ENCODE results near the gene GAPT.

The GAPT gene

GRCh38 chr5:58460732-58461286 lies 30.4 kb upstream of the GAPT start:
- peak; percentile 86 for DNase-seq (ENCODE audit: low read depth)

DNA sequence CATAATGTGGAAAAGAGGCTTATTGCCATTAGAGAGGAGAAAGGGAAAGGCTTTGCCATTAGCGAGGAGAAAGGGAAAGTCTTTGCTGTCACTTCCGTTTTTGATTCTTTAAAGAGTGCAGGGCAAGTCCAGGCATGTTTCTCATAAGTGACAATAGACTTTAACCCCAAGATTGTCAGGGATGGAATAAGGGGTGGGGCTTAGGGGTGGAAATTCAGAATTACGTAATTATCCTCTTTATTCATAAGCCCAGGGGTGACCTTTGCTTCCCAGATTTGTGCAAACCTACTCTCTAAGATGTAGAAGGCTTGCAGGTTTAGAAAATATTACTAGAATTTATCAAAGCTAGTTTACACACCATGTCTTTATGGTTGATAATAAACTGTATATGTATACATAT lies 29.1 kb upstream of the GAPT start:
- no peak for DNase-seq (ENCODE audit: low read depth)

DNA sequence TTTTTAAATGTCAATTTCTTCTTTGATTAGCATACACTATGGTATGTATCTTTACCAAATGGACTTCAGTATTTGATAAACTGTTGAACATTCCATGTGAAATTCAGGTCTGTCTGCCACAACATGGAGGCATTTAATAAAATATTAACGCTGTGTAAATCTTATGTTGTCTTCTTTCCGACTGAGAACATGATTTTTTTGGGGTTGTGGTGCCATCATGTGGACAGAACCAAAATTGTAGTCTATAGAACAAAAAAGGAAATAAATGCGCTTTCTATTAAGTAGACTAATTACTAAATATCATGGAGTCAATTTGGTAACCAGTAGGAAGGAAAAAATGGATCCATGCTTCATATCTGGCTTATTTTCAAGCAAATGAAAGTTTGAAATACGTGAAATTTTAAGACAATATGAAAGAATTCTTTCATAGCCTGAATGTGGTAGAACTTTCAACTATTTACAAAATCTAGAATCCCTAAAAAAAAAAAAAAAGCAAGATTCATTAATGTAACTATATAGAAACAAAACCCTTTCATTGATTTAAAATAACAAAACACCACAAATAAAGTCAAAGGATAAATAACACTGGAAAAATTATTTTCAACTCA lies 28.5 kb upstream of the GAPT start:
- DNase-seq (ENCODE audit: low read depth), result peak; percentile 6

DNA sequence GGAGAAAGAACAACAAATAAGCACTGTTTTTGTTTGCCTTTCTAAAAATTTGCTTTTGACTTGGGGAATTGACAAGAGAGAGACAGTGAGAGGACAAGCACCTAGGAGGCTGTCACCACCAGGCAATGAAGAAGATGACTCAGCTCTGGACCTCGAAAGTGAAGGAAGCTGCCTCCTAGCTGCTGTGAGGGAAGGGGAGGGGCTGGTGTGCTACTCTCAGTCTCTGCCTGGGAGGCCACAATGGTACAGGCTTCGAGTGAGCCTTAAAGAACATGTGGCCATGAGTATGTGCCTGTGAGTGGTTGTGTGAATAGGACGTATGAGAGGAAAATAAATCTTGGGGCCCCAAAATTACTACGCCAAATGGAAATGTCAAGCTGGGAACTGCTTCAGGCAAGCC lies 24.3 kb upstream of the GAPT start:
- no peak for DNase-seq (ENCODE audit: low read depth)

DNA sequence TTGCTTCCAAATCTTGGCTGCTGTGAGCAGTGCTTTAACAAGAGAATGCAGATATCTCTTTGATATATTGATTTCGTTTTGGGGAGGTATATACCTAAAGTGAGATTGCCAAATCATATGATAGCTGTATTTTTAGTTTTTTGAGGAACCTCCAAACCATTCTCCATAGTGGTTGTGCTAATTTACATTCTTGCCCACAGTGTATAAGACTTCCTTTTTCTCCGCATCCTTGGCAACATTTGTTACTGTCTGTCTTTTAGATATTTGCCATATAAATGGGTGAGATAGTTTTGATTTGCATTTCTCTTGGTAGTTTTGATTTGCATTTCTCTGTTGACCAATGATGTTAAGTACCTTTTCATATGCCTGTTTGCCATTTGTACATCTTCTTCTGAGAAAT lies 21.3 kb upstream of the GAPT start:
- no peak for DNase-seq (ENCODE audit: low read depth)

DNA sequence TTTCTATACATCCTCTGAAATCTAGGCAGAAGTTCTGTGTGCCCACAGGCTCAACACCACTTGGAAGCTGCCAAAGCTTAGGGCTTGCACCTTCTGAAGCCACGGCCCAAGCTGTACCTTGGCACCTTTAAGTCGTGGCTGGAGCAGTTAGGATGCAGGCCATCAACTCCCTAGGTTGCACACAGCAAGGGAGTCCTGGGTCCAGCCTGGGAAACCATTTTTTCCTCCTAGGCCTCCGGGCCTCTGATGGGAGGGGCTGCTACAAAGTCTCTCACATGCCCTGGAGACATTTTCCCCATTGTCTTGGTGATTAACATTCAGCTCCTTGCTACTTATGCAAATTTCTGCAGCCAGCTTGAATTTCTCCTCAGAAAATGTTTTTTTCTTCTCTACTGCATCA lies 15.8 kb upstream of the GAPT start:
- DNase-seq (ENCODE audit: low read depth), result no peak

DNA sequence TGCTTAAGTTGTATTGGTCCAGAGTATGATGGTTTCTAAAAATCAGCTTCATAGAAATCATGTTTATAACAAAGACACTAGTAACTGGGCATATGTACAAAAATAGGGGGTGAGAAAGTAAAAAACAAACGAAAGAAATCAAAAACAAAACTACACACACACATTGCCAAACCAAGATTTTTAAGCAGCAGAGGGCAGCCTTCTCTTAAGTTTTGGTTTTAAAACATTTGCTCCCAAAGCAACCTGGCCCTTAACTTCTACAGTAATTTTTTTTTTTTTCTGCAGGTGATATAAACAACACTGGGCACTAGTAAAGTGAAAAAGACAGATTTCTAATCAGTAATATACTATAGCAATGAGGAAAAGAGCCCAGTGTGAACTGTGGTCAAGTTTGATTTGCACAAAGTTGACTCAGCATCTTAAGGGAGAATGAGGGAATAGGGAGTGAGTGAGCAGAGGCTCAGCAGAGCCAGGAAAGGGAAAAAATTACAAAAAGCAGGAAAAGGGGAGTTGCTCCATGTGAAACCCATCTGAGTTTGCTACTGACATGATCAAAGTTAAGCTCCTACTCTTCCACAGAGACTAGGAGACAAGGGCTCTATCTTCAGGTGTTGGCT lies 13.4 kb upstream of the GAPT start:
- DNase-seq (ENCODE audit: low read depth), result no peak

- DNase-seq (ENCODE audit: low read depth), result no peak
These were observed 10.1 kb upstream of the GAPT start for GRCh38 chr5:58481066-58481676.

DNA sequence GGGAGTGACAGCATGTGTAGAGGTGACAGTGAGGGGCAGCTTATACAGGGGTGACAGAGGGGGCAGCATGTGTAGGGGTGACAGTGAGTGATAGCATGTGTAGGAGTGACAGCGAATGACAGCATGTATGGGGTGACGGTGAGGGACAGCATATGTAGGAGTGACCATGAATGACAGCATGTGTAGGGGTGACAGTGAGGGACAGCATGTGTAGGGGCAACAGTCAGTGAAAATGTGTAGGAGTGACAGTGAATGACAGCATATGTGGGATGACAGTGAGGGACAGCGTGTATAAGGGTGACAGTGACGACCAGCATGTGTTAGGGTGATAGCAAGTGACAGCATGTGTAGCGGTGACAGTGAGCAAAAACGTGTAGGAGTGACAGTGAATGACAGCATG lies 9.4 kb upstream of the GAPT start:
- DNase-seq (ENCODE audit: low read depth), result no peak

DNA sequence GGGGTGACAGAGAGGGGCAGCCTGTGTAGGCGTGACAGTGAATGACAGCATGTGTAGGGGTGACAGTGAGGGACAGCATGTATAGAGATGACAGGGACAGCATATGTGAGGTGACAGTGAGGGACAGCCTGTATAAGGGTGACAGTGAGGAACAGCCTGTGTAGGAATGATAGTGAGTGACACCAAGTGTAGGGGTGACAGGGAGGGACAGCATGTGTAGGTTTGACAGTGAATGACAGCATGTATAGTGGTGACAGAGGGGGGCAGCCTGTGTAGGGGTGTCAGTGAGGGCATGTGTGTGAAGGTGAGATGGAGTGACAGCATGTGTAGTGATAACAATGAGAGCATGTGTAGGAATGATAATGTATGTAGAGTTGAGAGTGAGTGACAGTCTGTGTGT lies 8.7 kb upstream of the GAPT start:
- DNase-seq (ENCODE audit: low read depth), result no peak

DNA sequence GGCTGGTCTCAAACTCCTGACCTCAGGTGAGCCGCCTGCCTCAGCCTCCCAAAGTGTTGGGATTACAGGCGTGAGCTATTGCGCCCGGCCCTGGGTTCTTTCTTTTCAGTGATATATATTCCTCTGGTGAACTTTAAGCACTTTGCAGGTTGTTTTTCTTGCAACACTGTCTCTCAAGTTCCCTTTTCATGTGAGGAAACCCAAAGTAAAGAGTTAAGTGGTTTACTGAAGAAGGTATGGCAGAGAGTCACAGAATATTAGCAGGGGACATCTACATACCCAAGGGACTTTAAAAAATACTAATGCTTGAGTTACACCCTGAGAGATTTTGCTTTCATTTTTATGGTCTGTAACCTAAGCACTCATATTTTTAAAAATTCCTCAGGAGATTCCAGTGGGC lies 6.7 kb upstream of the GAPT start:
- no peak for DNase-seq (ENCODE audit: low read depth)

GRCh38 chr5:58486290-58486689 lies 4.9 kb upstream of the GAPT start:
- no peak for DNase-seq (ENCODE audit: low read depth)

GRCh38 chr5:58490402-58491050 lies 709 bp upstream of the GAPT start:
- DNase-seq (ENCODE audit: low read depth), result no peak

GRCh38 chr5:58493141-58493540 lies 1.9 kb downstream of the GAPT start:
- no peak for DNase-seq (ENCODE audit: low read depth)

DNA sequence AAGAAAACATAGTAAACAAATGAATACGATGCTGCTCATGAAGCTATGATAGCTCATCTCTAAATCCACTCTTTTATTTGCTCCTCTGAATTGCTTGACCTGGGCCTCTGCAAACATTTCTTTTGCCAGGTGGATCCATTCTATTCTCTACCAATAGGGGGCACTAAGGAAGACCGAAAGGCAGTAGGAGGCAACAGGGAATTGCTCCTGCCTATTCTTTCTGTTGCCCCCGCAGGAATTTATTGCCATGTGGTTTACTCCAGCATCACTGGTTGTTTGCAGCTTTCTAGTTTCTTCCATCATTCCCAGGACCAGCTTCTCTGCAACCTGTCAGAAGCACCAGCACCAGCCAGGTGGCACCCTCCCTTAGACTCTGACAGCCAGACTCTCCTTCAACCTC lies 5.3 kb downstream of the GAPT start:
- no peak for DNase-seq (ENCODE audit: low read depth)

DNA sequence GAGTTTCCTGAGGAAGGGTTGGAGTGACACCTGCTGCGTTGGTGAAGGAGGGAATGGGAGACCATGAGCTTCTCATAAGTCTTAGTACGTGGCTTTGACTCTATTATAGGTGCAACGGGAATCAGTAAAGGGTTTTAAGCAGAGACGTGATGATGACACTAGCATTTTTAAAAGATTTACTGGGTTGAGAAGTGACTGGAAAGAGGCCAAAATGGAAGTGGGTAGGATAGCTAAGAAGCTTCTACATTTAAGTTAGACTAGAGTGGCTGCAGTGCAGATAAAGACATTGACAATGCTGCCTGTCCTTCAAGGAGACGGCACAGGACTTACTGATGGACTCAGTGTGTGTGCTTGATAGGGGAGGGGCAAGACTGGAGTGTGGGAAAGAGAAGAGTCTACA lies 6.2 kb downstream of the GAPT start:
- no peak for DNase-seq (ENCODE audit: low read depth)

DNA sequence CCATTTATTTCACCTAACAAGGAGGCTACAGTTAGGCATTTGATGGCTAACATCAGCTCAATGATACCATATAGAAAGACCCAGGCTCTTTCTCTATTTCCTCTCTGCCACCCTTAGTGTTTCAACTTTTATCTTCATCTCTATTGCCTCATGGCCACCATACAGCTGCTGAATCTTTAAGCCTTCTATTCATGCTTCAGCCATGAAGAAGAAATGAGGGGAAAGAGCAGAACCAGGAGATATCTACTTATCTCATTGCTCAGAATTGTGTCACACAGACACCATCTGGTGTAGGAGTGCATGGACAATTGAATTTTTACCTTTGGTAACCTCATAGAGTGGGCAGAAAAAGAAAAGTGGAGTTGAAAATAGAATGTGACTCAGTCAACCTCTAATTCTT lies 6.7 kb downstream of the GAPT start:
- no peak for DNase-seq (ENCODE audit: low read depth)

DNA sequence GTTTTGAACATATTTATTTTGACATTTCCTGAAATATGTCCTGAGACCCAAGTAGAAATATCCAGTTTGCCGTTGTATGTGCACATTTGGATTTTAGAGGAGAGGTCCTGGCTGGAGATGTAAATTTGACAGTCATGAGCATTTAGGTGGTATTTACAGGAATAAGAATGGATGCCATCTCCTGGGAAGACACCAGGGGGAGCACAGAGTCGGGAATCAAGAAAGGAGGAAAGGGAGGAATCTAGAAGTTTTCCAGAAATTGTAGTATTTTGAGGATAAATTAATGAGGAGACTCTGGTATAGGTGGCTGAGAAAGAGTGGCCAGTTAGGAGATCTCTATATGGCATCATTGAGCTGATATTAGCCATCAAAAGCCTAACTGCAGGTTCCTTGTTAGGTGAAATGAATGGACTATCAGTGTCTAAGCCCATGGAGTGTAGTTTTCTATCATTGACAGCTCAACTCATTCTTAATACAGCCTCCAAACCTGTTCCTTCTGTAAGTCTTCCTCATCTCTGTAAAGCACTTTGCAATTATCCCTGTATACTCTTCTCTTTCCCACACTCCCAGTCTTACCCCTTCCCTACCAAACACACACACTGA lies 7.2 kb downstream of the GAPT start:
- no peak for DNase-seq (ENCODE audit: low read depth)

- no peak for DNase-seq (ENCODE audit: low read depth)
These were observed 8.0 kb downstream of the GAPT start for GRCh38 chr5:58499231-58499630.

GRCh38 chr5:58499941-58500340 lies 8.7 kb downstream of the GAPT start:
- DNase-seq (ENCODE audit: low read depth), result no peak

DNA sequence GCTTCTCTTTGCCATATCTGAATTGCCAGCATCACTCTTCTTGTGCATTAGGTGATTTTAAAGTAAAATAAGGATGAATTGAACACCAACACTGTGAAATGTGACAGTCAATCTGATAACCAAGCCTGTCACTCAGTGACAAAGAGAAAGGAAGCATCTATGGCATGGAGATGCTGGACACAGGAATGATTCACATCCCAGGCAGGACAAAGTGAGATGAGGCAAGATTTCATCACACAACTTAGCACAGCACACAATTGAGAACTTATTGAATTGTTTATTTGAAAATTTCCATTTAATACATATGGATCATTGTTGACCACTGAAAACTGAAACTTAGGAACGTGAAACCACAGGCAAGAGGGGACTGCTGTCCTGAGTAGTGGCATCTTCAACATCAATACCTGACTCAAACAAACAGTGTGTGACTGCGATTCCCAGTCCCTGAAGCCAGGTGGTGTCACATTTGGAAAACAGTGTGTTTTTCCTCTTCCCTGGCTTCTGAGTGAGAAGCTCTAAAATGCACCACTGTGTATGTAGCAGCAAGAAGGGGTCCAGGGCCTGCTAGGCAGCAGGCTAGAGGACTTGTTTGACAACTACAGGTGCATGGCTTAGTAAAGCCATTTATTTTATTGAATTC lies 10.7 kb downstream of the GAPT start:
- no peak for DNase-seq (ENCODE audit: low read depth)

DNA sequence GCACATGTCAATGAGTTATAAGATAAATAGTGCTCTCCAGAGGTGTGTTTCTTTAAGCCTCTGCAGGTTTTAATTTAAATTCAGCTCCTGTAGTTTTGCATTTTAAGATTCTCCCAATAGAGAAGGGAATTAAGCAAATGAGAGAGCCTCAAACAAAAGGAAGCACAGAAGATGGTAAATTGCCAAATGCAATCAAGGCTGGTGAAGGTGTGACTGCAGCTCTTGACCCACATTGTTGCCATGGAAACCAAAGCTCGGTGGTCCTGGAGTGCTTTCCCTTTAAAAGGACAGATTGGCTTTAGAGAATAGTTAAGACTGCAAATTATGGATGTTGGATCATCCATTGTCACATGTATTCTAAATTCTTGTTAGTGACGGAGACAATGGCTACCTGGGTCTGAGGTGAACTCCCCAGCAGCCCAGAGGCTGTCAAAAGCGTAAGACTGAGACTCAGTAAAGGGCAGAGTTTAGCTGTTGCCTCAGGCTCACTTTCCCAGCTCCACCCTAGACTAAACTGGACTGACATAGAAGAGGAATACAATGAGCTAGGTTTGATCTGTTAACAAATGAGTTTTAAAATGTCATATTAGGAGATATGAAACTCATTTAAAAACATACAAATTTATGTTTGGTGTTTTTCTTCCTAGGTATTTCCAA lies 12.3 kb downstream of the GAPT start:
- no peak for DNase-seq (ENCODE audit: low read depth)

All from activated T-cell treated with anti-CD3 and anti-CD28 coated beads for 1 hour (primary cell).